Measurements from ENCODE around the gene CCDC187. TPM values are rescaled to one million over a fixed set of nuclear protein-coding genes. Genes with fewer than 3 reads are reported as not detected.

Gene CCDC187
- total RNA-seq, 4 donors from 2014 or later: 0.40 to 1.1 (median 0.41) TPM; not detected in 1

GRCh38 chr9:136293476-136294077, 10.3 kb downstream of the CCDC187 start:
- H3K36me3 ChIP-seq: no peaks in the 10 kb centered on the region
- H3K4me1 ChIP-seq: peaks cover 6 to 14% (median 10%) of the 10 kb centered on the region in 4 donors
- TF ChIP-seq POLR2AphosphoS5 (IDR thresholded peaks at IDR 0.05): no peak
- TF ChIP-seq, protein P1, sequence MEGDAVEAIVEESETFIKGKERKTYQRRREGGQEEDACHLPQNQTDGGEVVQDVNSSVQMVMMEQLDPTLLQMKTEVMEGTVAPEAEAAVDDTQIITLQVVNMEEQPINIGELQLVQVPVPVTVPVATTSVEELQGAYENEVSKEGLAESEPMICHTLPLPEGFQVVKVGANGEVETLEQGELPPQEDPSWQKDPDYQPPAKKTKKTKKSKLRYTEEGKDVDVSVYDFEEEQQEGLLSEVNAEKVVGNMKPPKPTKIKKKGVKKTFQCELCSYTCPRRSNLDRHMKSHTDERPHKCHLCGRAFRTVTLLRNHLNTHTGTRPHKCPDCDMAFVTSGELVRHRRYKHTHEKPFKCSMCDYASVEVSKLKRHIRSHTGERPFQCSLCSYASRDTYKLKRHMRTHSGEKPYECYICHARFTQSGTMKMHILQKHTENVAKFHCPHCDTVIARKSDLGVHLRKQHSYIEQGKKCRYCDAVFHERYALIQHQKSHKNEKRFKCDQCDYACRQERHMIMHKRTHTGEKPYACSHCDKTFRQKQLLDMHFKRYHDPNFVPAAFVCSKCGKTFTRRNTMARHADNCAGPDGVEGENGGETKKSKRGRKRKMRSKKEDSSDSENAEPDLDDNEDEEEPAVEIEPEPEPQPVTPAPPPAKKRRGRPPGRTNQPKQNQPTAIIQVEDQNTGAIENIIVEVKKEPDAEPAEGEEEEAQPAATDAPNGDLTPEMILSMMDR (IDR thresholded peaks at IDR 0.05): no peak
- TF ChIP-seq EP300 (IDR thresholded peaks at IDR 0.05; ENCODE audit: low read depth): no peak
- no peak for TF ChIP-seq POLR2A (IDR thresholded peaks at IDR 0.05)
- no peak for DNase-seq
- H3K27ac ChIP-seq: no peak overlapping the region
- WGBS, 2 donors (ENCODE audit: low coverage in 1 of 2): 81 to 86% methylated on average over 14 of the region's 14 CpGs
- in situ Hi-C loops (cut with MboI; ENCODE audit: low pct_ligation_motif_present in 1 of 4, low pct_unique_long_range_greater_than_20kb in 1 of 4, low sequenced_read_pairs in 3 of 4): no loop called here
- no peak overlapping the region for H3K4me3 ChIP-seq
- H3K9me3 ChIP-seq: no peaks in the 10 kb centered on the region
- peaks cover 7% of the 10 kb centered on the region for H3K27me3 ChIP-seq
- intact Hi-C loops (cut with DNase I; ENCODE audit: low total_unique reads): no loop called here

DNA sequence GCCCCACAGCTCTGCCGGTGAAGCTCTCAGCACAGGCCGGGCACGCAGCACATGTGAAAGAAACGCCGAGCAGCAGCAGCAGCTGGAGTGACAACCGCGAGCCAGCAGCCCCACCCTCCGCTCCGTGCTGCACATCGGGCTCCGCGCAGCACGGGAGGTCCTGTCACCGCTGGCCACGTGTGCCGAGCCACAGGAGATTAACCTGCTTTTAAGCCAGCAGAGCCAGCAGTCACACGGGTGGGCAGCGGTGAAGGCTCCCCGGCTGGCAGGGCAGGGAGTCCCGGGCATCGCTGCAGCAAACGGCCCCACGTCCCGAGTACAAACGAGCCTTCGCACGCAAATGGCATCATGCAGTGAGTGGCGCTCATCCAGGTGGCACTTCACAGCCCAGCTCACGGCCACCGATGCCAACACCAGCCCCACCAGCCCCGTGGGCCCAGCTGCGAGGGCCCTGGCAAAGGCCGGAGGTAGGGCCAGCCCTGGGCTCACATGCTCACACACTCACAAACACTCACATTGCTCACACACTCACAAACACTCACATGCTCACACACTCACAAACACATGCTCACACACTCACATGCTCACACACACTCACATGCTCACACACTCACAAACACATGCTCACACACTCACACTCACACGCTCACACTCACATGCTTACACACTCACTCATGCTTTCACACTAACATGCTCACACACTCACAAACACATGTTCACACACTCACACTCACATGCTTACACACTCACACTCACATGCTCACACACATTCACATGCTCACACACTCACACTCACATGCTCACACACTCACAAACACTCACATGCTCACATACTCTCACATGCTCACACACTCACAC, 11.1 kb downstream of the CCDC187 start:
- DNase-seq: no peak
- H3K36me3 ChIP-seq: no peaks in the 10 kb centered on the region
- no peak for TF ChIP-seq EP300 (IDR thresholded peaks at IDR 0.05; ENCODE audit: low read depth)
- TF ChIP-seq, protein P1 (IDR thresholded peaks at IDR 0.05): no peak
- no peak for TF ChIP-seq POLR2AphosphoS5 (IDR thresholded peaks at IDR 0.05)
- no peak for TF ChIP-seq POLR2A (IDR thresholded peaks at IDR 0.05)
- no peak overlapping the region for H3K27ac ChIP-seq
- no peak overlapping the region for H3K4me3 ChIP-seq
- H3K9me3 ChIP-seq: no peaks in the 10 kb centered on the region
- in situ Hi-C loops (cut with MboI; ENCODE audit: low pct_ligation_motif_present in 1 of 4, low pct_unique_long_range_greater_than_20kb in 1 of 4, low sequenced_read_pairs in 3 of 4) (no loop called here), intact Hi-C loops (cut with DNase I; ENCODE audit: low total_unique reads) (no loop called here)
- H3K27me3 ChIP-seq: peaks cover 14% of the 10 kb centered on the region
- 55 to 100% methylated on average over 1 to 19 of the region's 34 CpGs for whole genome bisulfite sequencing, 2 donors (ENCODE audit: low coverage in 1 of 2)
- H3K4me1 ChIP-seq: peaks cover 6 to 14% (median 10%) of the 10 kb centered on the region in 4 donors

GRCh38 chr9:136292026-136292538, 11.8 kb downstream of the CCDC187 start:
- intact Hi-C loops (cut with DNase I; ENCODE audit: low total_unique reads): no loop called here
- Histone ChIP-seq H3K27me3 (peaks cover 21% of the 10 kb centered on the region), H3K4me1 (peaks cover 6 to 9% (median 8%) of the 10 kb centered on the region in 4 donors), H3K4me3 (no peak overlapping the region), H3K36me3 (no peaks in the 10 kb centered on the region), H3K9me3 (no peaks in the 10 kb centered on the region), H3K27ac (no peak overlapping the region)
- in situ Hi-C loops (cut with MboI; ENCODE audit: low pct_ligation_motif_present in 1 of 4, low pct_unique_long_range_greater_than_20kb in 1 of 4, low sequenced_read_pairs in 3 of 4): no loop called here
- DNase-seq: no peak
- TF ChIP-seq, protein P1 (IDR thresholded peaks at IDR 0.05): no peak
- TF ChIP-seq POLR2AphosphoS5 (IDR thresholded peaks at IDR 0.05) (no peak), EP300 (IDR thresholded peaks at IDR 0.05; ENCODE audit: low read depth) (no peak), POLR2A (IDR thresholded peaks at IDR 0.05) (no peak)
- WGBS, 2 donors (ENCODE audit: low coverage in 1 of 2): 56% methylated on average over 18 of the region's 19 CpGs; no CpG with 5 or more reads in 1 of the 2 donors

Data from transverse colon (tissue), 4 donors.